Middle frontal gyrus (tissue), 1 donor: Measurements from ENCODE around the gene CELSR1.

Source experiments
- DNase-seq: peaks from one replicate; pipeline ENCODE4 v3.0.0-alpha.2; 2015; ENCODE audit warnings: low spot score; ENCODE audit errors: extremely low spot score

Gene CELSR1

DNA sequence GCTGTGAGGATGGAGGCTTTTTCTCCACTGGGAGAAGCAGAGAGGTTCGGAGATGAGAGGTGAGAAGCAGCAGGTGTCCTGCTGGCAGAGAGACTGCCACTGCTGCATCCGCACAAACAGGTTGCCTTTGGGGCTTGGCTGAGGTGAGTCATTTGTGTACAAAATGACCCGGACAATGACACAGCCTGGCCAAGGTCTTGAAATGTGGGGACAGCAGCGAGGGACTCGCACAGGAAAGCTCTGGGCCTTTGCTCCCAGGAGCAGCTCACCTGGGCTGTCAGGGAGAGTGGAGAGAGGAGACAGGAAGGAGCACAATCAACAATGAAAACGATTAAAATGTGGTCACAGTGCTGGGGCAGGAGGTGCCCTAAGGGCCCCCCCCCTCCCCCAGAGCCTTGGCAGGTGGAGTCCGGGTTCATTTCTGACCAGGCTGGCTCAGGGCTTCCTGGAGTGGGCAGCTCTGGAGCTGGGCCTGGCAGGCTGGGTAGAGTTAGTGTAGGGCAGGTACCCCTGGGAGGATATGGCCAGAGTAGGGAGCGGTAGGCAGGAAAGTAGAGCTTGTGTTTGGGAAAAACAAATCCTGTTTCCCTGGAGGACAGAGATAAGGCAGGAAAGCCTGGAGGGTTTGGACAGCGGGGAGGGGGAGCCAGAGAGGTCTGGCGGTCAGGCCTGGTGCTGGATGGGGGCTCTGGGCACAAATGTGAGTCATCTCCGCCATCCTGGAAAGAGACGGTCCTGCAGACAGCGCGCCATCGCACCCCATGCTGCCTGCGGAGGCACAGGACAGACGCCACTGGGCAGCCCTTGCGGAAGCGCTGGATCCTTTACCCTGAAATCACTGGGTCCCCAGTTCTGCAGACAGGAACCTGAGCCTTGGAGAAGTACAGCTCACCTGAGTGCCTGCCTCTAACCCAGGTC lies 37.8 kb upstream of the CELSR1 start:
- DNase-seq: no peak

DNA sequence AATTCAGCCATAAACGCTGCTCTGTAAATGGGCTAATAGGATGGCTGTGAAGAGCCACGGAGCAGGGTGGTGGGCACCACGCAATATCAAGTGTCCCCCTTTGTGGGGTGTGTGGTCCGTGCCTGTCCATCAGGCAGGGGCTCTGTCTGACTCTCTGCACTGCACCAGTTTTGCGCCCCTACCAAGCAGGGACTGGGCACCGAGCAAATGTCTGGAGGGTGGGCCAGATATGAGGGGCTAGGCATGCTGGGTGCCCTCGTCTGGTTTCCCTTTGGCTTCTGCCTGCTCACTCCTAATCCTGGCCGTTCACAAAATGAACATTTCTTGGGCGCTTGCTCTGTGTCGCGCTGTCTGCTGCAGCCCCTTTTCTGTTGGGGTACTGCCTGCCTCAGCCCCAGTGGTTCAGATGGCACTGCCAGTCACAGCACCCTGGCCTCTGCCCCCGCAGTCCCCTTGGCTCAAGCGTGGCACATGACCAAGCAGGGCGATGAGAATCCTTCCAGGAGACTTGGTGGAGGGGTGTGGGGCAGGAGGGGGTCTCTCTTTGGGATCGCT lies 37.1 kb upstream of the CELSR1 start:
- no peak for DNase-seq

DNA sequence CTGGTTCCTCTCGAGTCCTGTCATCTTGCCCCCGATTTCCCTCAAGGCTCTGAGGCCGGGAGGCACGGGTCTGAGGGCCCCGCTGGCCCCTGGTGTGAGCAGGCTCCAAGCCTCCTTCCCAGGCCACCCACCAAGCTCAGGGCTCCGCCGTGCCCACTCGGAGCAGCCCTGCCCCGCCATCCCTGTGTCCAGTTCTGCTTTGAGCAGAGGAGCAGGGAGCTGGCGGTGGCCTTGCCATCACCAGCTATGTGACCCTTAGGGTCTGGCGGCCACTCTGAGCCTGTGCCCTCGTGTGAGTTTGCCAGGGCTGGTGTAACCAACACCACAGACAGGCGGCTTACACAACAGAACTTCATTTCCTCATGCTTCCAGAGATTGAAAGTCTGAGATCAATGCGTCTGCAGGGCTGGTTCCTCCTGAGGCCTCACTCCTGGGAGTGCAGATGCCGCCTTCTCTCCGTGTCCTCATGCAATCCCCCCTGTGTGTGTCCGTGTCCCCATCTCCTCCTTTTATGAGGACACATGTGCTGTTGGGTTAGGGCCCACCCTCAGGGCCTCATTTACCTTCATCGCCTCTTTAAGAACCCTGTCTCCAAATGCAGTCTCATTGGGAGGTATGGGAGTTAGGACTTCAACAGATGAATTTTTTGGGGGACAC lies 36.5 kb upstream of the CELSR1 start:
- no peak for DNase-seq

DNA sequence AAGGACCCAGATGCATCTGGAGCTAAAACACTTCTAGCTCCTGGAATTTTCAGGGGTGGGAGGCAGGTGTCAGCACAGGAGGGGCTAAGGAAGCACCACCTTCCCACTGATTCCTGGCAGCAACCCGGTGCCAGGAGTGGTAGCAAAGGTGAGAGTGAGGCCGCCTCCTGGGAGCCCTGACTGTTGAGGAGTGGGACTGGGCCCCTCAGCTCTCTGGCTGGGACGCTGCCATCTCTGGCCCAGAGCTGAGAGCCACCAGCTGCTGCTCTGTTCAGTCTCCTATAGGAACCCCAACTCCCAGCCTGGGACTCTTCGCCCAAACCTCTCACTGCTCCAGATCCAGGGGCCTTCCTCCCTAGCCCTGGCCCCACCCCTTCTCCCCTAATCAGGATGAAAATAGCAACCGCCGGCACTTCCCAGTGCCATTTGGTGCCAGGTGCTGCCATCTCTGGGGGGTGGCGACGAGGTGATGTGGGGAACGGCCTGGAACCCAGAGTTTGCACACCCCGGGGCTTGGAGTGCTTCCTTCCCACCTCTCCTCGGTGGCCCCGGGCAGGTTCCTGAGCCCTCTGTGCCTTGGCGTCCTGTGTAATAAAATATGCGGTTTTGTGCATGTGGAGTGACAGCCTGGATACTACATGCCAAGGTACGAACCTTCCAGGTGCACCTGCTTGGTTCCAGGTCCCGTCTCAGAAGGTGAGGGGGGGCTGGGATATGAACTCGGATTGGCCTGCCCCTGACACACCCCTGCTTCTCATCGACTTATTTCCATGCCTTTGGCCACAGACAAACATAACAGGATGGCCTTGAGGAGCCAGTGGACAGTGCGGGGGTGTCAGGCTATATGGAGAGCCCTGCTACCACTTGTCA lies 35.7 kb upstream of the CELSR1 start:
- DNase-seq: no peak

DNA sequence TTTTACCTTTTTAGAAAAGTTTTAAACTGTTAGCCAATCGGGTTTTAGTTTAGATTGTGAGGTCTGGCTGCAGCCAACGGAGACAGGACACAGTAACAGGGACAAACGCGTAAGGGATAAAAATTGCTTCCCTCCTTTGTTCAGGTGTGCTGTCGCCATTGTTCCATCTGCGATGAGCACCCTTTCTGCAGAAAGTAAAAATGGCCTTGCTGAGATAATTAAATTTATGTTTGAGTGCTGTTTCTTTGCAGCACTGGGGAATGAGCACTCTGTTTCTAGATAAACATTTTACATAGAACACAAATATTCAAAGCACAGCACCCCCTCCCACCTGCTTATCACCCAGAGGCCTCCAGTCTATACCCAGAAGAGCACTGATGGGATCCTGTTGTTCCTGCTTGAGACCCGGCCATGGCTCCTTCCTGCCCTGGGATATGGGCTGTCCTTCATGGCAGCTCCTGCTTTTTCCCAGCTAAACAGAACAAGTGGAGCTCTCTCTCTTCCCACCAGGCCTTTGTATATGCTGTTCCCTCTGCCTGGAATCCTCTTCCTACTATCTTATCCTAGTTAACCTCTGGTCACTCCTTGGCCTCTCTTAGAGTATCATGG lies 34.3 kb upstream of the CELSR1 start:
- DNase-seq: no peak

DNA sequence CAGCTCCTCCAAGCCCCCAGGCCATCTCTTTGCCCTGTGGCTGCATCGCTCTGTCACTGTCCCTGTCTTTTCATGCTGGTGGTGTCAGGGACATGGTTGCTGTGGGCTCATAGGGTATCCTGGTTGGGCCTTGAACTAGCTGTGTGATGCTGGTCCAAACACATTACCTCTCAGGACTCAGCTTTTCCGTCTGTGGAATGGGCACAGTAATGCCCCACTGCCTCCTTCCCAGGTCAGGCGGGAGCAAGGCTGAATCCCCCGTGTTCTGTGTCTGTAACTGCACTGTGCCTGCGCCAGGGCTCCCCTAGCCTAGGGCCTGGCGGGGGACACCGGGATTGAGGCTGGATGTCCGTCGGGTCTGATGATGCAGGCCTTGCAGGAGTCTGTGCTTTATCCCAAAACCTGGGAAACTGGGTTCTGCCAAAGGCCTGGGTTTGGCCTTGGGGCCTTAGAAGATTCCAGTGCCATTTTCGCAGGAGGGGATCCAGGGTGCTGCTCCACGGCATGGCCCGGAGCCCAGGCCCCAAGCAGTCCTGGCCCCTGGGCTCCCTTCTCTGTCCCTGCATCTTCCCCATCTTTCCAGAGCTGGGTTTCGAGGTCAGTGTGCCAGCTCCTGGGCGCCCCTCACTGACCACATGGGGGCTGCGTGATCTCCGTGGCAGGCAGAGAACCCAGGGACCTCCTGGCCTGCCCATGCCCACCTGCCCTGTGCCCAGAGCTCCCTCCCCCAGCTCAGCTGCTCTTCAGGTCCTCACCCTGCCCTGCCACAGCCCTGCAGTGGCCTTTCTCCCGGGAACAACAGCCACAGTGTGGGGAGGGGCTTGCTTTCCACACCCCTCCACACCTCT lies 32.7 kb upstream of the CELSR1 start:
- no peak for DNase-seq

DNA sequence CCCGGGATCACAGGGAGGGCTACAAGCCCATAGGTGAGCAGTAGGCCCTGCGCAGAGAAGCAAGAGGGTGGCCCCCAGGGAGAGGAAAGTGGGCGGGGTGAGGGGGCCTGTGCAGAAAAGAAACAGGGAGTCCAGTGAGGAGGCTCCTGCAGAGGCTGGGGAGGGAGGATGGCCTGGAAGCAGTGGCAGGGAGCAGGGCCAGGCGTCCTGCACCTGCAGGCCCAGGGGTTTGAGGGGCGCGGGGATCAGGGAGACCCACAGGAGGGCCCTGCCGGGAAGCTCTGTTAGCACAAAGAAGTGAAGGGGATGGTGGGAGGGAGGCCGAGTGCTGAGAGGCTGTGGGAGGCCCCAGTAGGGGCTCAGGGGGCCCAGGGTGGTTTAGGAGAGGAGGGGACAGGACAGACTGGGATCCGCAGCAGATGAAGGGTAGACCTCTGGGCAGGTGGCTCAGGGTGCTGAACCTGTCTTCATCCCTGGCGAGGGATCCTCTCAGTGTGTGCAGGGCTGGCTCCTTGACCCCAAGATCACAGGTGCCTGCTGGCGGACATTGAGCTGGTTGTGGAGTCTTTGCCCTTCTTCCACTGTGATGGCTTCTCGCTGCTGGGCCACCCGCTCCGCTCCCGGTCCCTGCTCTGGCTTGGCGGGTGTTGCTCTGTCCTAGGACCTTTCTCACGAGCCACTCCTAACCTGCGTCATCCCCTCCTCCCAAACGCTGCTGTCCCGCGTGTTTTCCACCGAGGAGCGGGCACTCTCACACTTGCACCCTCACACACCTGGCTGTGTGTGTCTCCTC lies 31.8 kb upstream of the CELSR1 start:
- no peak for DNase-seq

DNA sequence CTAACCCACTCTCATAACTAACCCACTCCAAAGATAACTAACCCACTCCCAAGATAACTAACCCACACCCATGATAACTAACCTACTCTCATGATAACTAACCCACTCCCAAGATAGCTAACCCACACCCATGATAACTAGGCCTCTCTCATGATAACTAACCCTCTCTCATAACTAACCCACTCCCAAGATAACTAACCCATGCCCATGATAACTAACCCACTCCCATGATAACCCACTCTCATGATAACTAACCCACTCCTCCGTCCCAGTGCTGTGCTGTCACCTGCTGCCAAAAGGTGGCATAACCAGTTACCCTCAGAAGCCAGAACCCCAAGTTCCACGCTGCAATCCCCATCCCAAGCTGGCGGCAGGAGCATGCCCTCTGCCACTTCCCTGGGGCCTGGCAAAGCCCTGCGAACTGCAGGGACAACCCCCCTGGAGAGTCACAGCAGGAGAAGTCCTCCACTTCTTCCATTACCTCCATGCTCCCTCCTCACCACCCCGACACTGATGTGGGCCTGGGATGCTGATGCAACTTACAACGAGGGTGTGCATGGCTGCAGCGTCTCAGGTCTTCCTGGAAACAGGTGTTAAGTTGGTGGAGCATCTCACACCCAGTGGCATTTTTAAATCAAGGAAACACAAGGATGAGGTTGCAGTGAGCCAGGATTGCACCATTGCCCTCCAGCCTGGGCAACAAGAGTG lies 30.8 kb upstream of the CELSR1 start:
- DNase-seq: no peak

DNA sequence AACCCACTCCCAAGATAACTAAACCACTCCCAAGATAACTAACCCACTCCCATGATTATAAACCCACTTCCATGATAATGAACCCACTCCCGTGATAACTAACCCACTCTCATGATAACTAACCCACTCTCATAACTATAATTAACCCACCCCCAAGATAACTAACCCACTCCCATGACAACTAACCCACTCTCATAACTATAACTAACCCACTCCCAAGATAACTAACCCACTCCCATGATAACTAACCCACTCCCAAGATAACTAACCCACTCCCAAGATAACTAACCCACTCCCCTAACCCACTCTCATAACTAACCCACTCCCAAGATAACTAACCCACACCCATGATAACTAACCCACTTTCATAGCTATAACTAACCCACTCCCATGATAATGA lies 30.1 kb upstream of the CELSR1 start:
- no peak for DNase-seq

DNA sequence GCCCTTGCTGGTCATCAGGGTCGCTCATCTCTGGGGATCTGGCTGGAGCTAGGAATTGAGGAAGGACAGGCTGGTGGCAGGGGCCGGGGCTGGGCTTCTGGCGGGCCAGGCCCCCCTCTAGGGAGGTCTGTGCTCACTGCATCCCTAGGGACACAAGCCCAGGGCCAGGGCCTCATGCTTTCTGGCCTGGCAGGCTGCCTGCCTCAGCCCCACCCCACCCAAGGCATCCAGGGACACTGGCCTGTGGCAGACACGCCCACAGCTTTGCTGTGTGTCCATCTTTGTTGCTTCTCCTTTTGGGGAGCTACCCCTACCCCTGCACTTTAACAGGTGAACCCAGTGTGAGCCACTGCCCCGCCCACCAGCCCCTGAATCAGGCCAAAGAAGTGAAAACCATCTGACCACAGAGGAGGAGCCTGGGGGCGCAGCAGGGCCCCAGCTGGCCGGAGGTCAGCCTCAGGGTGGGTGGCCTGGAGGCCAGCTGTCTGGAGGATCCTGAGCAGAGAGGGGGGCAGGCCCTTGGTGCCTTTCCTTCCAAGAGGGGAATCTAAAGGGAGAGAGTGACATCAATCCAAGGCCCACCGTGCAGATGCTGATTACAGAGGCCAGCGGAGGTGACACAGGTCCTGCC lies 26.8 kb upstream of the CELSR1 start:
- DNase-seq: no peak

DNA sequence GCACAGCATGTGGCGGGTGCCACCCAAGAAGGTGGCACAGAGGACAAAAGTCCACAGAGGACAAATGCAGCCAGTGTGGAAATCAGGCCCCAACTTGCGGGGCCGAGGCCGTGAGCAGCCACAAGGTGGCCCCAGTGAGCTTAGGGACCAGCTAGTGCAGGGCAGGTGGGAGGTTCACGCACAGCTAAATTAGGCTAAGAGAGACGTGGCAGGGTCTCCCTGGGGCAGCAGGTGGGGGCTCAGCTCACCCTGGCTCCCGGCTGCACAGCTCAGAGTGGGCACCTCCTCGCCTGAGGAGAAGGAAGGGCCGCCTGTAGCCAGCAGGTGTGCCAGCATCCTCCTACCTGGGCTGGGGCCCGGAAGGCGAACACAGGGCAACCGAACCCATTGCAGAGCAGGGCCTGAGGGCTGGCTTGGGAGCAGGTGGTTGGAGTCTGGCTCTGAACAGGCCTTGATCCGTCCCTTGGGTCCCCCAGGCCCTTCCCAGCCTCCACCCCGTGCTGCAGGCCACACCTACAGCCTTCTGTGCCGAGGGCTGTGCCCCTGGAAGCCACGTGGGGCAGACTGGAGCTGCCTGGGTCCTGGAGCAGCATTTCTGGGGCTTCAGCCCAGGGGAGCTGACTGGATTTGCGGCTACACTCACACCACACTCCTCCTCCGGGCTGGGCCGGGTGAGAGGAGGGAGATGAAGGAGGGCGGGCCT lies 26.1 kb upstream of the CELSR1 start:
- peak; percentile 36 for DNase-seq

DNA sequence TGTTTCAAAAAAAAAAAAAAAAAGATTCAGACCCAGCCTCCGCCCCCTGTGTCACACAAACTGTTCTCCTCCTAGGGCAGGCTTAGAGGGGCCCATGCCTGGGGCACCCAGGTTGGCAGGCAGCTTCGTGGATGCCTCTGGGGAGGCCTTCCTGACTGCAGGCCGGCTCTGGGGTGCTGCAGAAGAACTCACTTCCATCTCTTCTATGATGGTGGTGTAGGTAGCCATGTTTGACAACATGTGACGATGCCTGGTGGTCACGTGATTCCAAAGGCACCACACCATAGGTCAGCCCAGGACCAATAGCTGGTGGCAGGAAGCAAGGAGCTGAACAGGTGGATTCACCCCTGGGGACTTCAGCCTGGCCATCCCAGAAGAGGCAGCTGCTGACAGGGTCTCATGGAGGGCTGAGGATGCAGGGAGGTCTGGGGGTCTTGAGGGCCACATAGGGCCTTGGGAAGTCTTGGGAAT lies 24.1 kb upstream of the CELSR1 start:
- no peak for DNase-seq

DNA sequence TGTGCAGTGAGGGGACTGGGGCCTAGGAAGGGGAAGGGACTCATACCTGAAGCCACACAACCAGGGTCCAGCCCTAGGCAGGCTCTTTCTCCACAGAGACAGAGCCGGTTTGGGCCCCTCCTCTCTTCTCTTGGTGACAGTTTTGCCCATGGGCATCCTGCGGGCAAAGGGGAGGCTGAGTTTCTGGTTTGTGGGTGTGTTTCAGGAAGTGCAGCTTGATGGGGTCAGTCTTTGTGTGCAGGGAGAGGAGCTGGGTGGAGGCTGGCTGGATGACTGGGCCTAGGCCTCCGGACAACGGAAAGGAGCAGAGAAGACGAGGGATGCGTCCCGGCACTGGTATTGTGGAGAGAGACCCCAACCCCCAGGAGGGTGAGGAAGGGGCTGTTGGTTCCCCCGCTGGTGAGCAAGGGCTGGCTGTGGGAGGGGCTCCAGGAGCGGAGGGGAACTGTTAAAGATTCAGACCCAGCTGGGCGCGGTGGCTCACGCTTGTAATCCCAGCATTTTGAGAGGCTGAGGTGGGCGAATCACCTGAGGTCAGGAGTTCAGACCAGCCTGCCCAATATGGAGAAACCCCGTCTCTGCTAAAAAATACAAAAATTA lies 23.4 kb upstream of the CELSR1 start:
- no peak for DNase-seq

DNA sequence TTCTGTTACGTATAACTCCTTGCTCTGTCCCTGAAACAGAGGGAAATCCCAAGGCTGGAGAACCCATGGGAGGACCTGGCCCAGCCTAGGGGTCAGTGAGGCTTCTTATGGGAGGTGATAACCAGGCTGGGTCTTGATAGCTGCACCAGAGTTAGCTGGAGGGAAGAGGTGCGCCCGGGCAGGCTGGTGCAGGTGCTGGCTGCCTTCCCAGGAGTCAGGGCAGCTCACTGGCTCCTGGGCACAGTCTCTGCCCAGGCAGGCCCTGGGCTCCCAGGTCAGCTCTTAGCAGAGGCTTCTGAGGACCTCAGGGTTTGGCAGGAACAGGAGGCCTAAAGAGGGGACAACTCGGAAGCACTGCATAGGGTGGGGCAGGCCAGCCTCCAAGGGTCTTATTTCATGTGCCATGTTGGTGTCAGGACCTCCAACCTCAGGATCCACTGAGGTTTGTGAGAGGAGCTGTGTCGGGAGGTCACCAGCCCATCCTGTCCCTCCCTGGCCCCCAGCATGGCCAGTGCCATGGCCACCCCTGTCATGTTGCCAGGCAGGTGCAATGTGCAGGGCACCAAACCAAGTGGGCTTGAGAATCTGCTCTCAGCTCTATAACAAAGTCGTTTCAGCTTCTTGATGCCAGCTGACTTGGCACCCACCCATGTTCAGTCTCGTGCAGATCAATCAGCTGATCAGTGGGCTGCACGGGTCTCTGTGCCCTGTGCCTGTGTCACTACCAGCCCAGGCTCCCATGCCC lies 20.5 kb upstream of the CELSR1 start:
- DNase-seq: no peak

DNA sequence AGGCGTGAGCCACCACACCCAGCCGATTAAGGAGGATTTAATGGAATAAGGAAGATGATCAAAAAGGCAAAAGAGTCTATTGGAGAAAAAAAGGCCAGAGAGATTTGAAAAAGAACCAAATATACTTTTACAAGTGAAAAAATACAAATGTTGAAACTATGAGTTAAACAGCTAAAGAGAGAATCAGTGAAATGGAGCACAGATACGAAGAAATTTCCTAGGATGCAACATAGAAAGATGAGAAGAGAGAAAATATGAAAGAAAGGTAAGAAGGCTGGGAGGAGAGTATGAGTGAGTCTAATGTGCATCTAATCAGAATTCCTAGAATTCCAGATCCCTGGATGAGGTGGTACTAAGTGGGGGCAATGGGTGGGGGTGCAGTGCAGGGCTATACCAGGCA lies 19.4 kb upstream of the CELSR1 start:
- DNase-seq: no peak

DNA sequence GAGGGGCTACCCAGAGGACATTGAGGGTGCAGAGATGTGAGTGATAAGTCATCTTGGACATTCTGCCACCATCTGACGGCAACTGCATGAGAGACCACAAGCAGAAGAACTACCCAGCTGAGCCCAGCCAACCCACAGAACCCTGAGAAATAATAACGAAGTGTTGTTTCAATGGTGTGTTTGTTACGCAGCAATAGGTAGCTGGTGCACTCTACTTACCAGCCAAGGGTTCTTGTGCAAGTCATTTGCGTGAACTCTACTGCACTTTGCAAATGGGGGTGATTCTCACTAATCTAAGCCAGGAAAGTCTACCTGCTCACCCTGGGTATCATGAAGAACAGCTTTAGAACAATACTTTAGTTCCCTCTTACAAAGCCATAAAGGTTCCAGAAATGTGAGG lies 15.8 kb upstream of the CELSR1 start:
- no peak for DNase-seq
